ENCODE data around the gene ZYX.

The ZYX gene, protein sequence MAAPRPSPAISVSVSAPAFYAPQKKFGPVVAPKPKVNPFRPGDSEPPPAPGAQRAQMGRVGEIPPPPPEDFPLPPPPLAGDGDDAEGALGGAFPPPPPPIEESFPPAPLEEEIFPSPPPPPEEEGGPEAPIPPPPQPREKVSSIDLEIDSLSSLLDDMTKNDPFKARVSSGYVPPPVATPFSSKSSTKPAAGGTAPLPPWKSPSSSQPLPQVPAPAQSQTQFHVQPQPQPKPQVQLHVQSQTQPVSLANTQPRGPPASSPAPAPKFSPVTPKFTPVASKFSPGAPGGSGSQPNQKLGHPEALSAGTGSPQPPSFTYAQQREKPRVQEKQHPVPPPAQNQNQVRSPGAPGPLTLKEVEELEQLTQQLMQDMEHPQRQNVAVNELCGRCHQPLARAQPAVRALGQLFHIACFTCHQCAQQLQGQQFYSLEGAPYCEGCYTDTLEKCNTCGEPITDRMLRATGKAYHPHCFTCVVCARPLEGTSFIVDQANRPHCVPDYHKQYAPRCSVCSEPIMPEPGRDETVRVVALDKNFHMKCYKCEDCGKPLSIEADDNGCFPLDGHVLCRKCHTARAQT

GRCh38 chr7:143380646-143381426, at the start of gene ZYX:
Gene ZYX, plus strand, starts transcription at chr7:143381345. Its CDS starts 227 bp downstream, at chr7:143381572.
- DNase-seq (ENCODE audit: low read depth in 2 of 2): peak; percentile 73 to 86

DNA sequence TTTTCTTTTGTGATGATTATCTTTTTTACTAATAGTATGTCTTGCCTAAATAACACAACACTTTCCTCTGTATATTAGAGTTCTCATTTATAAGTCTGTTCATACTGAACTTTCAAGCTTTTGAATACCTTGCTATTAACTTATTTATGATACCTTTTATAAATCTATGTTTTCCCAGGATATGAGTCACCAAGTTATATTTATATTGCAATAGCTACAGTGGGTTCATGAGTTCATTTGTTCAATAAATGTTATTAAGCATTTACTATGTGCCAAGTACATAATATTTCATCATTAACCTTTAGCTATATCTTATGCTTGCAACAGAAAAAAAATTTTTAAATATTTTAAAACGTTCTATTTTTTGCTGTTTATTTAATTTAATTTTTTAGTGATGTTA, 46.9 kb upstream of the ZYX start:
- DNase-seq (ENCODE audit: low read depth in 2 of 2): no peak

GRCh38 chr7:143337216-143337615, 43.9 kb upstream of the ZYX start:
- no peak for DNase-seq (ENCODE audit: low read depth in 2 of 2)

DNA sequence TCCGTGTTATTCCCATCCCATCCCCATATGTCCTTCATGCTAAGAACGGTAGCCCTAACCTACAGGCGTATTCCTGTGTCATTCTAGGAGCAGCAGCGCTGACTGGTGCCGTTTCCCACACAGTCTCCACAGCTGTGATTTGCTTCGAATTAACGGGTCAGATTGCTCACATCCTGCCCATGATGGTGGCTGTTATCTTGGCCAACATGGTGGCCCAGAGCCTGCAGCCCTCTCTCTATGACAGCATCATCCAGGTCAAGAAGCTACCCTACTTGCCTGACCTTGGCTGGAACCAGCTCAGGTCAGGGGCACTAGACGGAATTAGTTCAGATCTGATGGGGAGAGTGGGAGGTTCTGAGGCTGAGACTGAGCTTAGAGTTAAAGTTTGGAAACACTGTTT, 39.3 kb upstream of the ZYX start:
- no peak for DNase-seq (ENCODE audit: low read depth in 2 of 2)

GRCh38 chr7:143343596-143343995, 37.5 kb upstream of the ZYX start:
- DNase-seq (ENCODE audit: low read depth in 2 of 2): no peak

DNA sequence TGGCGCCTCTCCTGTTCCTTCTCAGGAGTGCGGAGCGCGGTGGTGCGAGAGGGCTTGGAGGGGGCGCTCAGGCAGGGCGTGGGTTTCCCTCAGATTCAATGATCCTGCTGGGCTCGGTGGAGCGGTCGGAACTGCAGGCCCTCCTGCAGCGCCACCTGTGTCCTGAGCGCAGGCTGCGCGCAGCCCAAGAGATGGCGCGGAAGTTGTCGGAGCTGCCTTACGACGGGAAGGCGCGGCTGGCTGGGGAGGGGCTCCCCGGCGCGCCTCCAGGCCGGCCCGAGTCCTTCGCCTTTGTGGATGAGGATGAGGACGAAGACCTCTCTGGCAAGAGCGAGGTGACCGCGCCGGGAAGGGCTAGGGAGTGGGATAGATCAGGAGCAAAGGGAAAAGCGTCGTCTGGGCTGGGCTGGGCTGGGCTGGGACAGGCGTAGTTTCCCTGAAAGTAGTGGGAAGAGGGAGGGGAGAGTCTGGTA, 35.7 kb upstream of the ZYX start:
- peak; percentile 45 to 55 for DNase-seq (ENCODE audit: low read depth in 2 of 2)

- no peak for DNase-seq (ENCODE audit: low read depth in 2 of 2)
Observed at GRCh38 chr7:143346018-143346417, 35.1 kb upstream of the ZYX start.

DNA sequence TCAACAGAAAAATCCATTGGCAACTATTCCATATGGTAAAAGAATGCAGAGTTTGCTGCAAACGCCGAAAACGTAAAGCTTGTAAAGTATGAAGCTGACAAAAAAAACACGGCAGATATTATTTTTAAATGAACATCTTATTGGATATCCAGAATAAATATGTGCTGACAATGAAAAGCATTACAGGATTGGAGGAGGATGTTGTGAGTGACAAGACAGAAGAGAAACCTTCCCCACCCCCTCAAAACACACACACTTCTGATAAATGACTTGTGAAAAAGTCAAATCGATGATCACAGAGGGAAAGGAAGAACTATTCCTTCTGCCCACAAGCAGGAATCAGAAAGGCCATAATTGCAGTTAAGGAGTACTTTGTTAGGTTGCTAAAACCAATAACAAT, 33.2 kb upstream of the ZYX start:
- no peak for DNase-seq (ENCODE audit: low read depth in 2 of 2)

GRCh38 chr7:143351060-143351459, 30.1 kb upstream of the ZYX start:
- no peak for DNase-seq (ENCODE audit: low read depth in 2 of 2)

DNA sequence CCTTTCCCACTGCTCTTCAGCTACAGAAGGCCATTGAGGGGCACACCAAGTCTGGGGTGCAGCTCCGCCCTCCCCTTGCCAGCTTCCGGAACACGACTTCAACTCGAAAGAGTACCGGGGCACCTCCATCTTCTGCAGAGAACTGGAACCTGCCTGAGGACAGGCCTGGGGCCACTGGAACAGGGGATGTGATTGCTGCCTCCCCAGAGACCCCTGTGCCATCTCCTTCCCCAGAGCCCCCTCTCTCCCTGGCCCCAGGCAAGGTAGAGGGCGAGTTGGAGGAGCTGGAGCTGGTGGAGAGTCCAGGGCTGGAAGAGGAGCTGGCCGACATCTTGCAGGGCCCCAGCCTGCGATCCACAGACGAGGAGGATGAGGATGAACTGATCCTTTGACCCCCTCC, 29.6 kb upstream of the ZYX start:
- DNase-seq (ENCODE audit: low read depth in 2 of 2): no peak

- DNase-seq (ENCODE audit: low read depth in 2 of 2): no peak
Observed at GRCh38 chr7:143352531-143353002, 28.6 kb upstream of the ZYX start.

DNA sequence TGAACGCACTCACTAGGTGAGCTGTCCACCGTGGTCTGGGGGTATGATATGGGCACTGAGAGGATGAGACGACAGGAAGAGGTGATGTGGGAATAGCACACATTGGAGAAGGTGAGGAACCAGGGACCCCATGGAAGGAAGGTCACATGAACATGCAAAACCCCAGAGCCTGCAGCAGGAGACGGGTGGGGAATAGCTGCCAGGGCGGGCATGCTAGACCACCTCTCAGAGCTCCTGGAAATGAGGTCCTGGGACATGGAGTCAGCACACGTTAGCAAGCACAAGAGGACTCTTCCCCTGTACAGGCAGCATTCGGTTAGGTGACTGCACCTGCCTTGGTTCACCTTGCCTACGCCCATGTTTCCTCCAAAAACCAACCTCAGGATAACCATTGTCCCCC, 26.8 kb upstream of the ZYX start:
- DNase-seq (ENCODE audit: low read depth in 2 of 2): no peak

DNA sequence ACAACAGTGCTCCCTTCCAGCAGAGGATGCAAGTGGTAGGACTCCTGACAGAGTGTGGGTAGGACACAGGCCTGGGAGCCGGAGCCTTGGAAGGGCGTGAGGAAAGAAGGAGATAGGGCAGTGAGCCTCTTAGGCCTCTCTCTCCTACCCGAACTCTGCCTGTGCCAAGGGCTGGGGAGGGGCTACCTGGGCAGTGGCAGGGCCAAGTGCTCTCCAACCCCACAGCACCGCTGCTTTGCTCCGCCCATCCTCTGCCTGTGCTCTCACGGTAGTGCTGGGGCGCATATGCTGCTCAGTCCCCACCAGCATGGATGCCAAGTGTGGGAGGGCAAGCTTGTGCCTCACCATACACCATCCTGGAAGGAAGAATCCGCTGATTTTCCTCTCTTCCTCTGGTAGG, 26.2 kb upstream of the ZYX start:
- no peak for DNase-seq (ENCODE audit: low read depth in 2 of 2)

GRCh38 chr7:143355450-143356385, 25.4 kb upstream of the ZYX start:
- no peak for DNase-seq (ENCODE audit: low read depth in 2 of 2)

DNA sequence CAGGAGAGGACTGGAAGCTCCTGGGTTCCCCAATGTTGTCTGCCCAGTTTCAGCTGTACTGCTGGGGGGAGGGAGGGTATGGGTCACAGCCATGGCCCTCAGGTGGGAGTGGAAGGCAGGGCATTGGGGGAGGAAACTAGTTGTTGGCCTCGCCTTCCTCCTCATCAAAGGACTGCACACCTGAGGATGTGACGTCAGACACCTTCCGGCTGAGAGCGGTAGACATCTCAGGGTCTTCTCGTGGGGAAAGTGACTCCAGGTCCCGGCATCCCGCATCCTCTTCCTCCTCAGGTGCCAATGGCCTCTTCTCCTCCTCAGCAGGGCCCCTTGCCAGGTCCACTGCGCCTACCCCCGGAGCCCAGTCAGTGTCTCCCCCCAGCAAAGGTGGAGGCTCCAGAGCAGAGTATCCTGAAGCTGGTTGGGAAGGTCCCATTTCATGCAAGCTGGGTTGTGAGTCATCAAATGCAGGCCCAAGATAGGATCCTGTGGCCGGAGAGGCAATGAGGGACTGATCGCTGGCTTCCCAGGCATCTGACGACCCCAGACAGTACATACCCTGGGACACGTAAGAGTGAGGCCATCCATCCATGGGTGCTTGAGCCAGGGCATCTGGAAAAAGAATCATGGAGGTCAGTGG, 24.6 kb upstream of the ZYX start:
- no peak for DNase-seq (ENCODE audit: low read depth in 2 of 2)

- DNase-seq (ENCODE audit: low read depth in 2 of 2): no peak
Observed at GRCh38 chr7:143358626-143359025, 22.5 kb upstream of the ZYX start.

DNA sequence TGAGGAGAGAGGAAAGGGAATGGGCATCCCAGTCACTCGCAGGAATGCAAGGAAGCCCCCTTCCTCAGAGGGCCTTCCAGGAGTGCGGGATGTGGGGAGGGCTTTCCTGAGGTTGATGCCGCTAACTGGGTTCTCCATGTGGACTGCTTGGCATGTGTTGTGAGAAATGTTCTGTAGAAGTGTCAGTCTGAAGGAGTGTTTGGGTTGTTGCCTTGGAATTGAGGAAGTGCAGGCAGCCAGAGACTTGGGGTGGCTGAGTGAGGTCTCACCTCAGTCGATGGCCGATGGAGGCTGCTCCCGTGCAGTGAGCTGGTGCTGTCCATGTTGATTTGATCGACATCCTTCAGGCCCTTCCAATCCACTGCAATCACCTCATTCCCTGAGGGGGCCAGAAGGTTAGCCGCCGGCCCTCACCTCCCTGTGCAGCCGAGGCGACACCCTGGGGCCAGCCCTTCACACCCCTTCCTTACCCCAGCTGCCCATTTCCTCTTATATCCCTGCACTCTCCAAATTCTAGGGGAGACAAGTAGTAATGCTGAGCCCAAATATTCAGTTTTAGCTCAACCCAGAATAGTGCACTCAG, 21.3 kb upstream of the ZYX start:
- no peak for DNase-seq (ENCODE audit: low read depth in 2 of 2)

DNA sequence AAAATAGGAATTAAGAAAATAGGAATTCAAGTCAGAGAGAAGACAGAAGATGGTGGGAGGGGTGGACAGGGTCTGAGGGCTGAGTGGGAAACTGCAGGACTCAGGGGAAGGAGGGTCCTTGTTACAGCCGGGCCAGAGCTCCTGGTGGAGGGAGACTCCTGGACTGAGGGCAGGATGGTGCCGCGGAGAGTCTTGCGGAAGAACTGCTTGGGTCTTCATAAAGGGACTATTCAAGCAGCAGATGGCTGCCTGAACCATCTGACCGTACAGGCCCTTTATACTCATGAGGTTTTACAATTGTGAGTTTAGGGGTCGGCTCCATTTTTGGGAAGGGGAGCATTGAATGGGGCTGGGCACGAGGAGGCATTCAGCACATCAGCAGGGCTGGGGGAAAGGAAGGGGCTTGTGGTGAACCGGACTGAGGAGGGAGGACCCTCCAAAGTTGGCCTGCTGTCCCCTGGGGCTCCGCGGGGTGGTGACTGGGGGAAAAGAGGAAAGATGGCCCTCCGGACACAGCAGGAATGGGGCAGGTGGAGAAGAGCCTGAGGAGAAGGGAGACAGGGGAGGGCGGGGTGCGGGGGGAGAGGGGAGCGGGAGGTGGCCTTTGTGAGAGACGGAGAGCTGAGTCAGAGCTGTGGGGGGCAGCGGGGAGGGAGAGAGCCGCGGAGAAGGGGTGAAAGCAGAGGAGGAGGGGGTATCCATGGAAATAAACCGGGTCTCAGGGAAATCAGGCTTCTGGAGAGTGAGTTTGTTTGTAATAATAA, 20.2 kb upstream of the ZYX start:
- DNase-seq (ENCODE audit: low read depth in 2 of 2): no peak

DNA sequence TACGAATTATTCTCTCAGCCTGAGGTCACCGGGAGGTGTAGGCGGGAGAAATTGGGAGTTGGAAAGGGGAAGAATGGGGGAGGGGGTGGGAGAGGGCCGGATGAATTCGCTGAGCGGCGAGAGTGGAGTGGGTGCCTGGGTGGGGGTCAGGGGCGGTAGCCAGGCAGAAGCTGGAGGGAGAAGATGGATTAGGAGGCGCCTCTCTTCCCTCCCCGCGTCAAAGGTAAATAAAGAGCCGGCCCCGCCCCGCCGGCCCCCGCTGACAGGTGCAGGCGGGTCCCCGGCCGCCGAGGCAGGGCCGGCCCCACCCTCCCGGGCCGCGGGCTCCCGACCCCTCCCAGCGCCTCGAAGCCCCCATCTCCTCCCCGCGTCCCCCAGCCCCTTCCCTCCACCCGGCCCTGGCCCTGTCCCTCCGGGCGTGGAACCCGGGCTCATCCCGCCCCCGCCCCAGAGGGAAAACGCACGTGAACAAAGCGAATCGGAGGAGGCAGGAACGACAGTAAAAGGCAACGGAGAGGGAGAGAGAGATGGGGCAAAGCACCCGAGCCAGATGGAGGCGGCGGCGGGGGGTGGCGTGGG, 19.5 kb upstream of the ZYX start:
- DNase-seq (ENCODE audit: low read depth in 2 of 2): no peak
